Prostate gland (tissue), 2 donors: ENCODE data around the gene RAB4B.
A peak's percentile ranks its signal among the peaks of the same experiment; 100 is the strongest.

Experiments
- CTCF ChIP-seq, 4 experiments: fragments of 200-600 bp in 2 of 4; fragments of 450-650 bp in 2 of 4; sonication (generic) in 2 of 4; IDR thresholded peaks; 1 replicate in 3 of 4; 2 replicates in 1 of 4; pipeline ENCODE4 v1.5.1; 2016 to 2019; ENCODE audit warnings: antibody characterized with exemption in 4 of 4, mild to moderate bottlenecking in 2 of 4, moderate library complexity in 2 of 4
- POLR2A ChIP-seq: fragments of 450-650 bp; IDR thresholded peaks from one replicate; pipeline ENCODE4 v1.6.1; 2016; ENCODE audit warnings: antibody characterized with exemption, mild to moderate bottlenecking

GRCh38 chr19:40750874-40751537 lies 27.0 kb upstream of the RAB4B start, which contains the start of gene SNRPA:
- TF ChIP-seq CTCF (IDR thresholded peaks at IDR 0.05) (no peak), POLR2A (peak; percentile 86)
